ENCODE measurements around the gene ROBO2. TPM values are rescaled to one million over a fixed set of nuclear protein-coding genes. Genes with fewer than 3 reads are reported as not detected.

Gene ROBO2
- total and polyA plus RNA-seq, 2 experiments from 2014 or later, result 1.2 to 14.3 TPM

GRCh38 chr3:77169823-77170222 lies 129.9 kb downstream of the ROBO2 start:
- Histone ChIP-seq H3K4me1 (ENCODE audit: insufficient read depth) (no peaks in the 10 kb centered on the region), H2AFZ (no peak overlapping the region), H3K27me3 (no peaks in the 10 kb centered on the region), H3K4me2 (no peak overlapping the region), H3K79me2 (no peaks in the 10 kb centered on the region), H3K36me3 (replicated peaks; ENCODE audit: insufficient read depth, low read depth) (no peaks in the 10 kb centered on the region), H3K9me2 (replicated peaks; ENCODE audit: insufficient read depth) (no peaks in the 10 kb centered on the region), H3K4me3 (no peak overlapping the region), H4K20me1 (ENCODE audit: insufficient read depth, poor library complexity, severe bottlenecking) (no peaks in the 10 kb centered on the region), H3K9me3 (ENCODE audit: low read depth) (no peaks in the 10 kb centered on the region), H3K27ac (no peak overlapping the region)
- TF ChIP-seq CTCF (IDR thresholded peaks at IDR 0.05; ENCODE audit: poor library complexity) (no peak), EZH2 (IDR thresholded peaks at IDR 0.05; ENCODE audit: borderline replicate concordance) (no peak), EZH2phosphoT487 (IDR thresholded peaks at IDR 0.05; ENCODE audit: low read depth, severe bottlenecking, unreplicated experiment) (no peak)
- no peak for DNase-seq (ENCODE audit: low spot score)
- WGBS (ENCODE audit: low lambda C conversion rate, missing lambda C conversion rate), result 89% methylated on average over 4 of the region's 4 CpGs

- Histone ChIP-seq H3K4me3 (no peak overlapping the region), H3K4me1 (ENCODE audit: insufficient read depth) (no peaks in the 10 kb centered on the region), H3K9me2 (replicated peaks; ENCODE audit: insufficient read depth) (no peaks in the 10 kb centered on the region), H3K9me3 (ENCODE audit: low read depth) (no peaks in the 10 kb centered on the region), H3K27me3 (no peaks in the 10 kb centered on the region), H3K36me3 (replicated peaks; ENCODE audit: insufficient read depth, low read depth) (no peaks in the 10 kb centered on the region), H3K27ac (no peak overlapping the region), H4K20me1 (ENCODE audit: insufficient read depth, poor library complexity, severe bottlenecking) (no peaks in the 10 kb centered on the region), H3K79me2 (no peaks in the 10 kb centered on the region), H2AFZ (no peak overlapping the region), H3K4me2 (no peak overlapping the region)
- no peak for TF ChIP-seq EZH2 (IDR thresholded peaks at IDR 0.05; ENCODE audit: borderline replicate concordance)
- no peak for TF ChIP-seq EZH2phosphoT487 (IDR thresholded peaks at IDR 0.05; ENCODE audit: low read depth, severe bottlenecking, unreplicated experiment)
- no peak for TF ChIP-seq CTCF (IDR thresholded peaks at IDR 0.05; ENCODE audit: poor library complexity)
- 77% methylated on average over 5 of the region's 5 CpGs for WGBS (ENCODE audit: low lambda C conversion rate, missing lambda C conversion rate)
- DNase-seq (ENCODE audit: low spot score), result no peak
Measured at GRCh38 chr3:77171026-77171425, 131.1 kb downstream of the ROBO2 start.

- H2AFZ ChIP-seq, result no peak overlapping the region
- no peak overlapping the region for H3K4me3 ChIP-seq
- H3K4me1 ChIP-seq (ENCODE audit: insufficient read depth), result no peaks in the 10 kb centered on the region
- TF ChIP-seq CTCF (IDR thresholded peaks at IDR 0.05; ENCODE audit: poor library complexity), result no peak
- TF ChIP-seq EZH2phosphoT487 (IDR thresholded peaks at IDR 0.05; ENCODE audit: low read depth, severe bottlenecking, unreplicated experiment), result no peak
- no peak for TF ChIP-seq EZH2 (IDR thresholded peaks at IDR 0.05; ENCODE audit: borderline replicate concordance)
- 22% methylated on average over 5 of the region's 5 CpGs for WGBS (ENCODE audit: low lambda C conversion rate, missing lambda C conversion rate)
- no peaks in the 10 kb centered on the region for H3K9me2 ChIP-seq (replicated peaks; ENCODE audit: insufficient read depth)
- no peaks in the 10 kb centered on the region for H3K9me3 ChIP-seq (ENCODE audit: low read depth)
- peak overlapping the region; percentile 14 for H3K4me2 ChIP-seq
- H4K20me1 ChIP-seq (ENCODE audit: insufficient read depth, poor library complexity, severe bottlenecking), result no peaks in the 10 kb centered on the region
- no peaks in the 10 kb centered on the region for H3K36me3 ChIP-seq (replicated peaks; ENCODE audit: insufficient read depth, low read depth)
- H3K27ac ChIP-seq, result no peak overlapping the region
- no peak for DNase-seq (ENCODE audit: low spot score)
- H3K27me3 ChIP-seq, result no peaks in the 10 kb centered on the region
- H3K79me2 ChIP-seq, result no peaks in the 10 kb centered on the region
Measured at GRCh38 chr3:77179762-77180161, 139.9 kb downstream of the ROBO2 start.

GRCh38 chr3:77182341-77182740 lies 142.4 kb downstream of the ROBO2 start:
- WGBS (ENCODE audit: low lambda C conversion rate, missing lambda C conversion rate), result 93% methylated on average over 4 of the region's 4 CpGs

More at GRCh38 chr3:77182341-77182740, 142.4 kb downstream of the ROBO2 start:
- H3K27ac ChIP-seq, result no peak overlapping the region
- H3K79me2 ChIP-seq, result no peaks in the 10 kb centered on the region
- TF ChIP-seq CTCF (IDR thresholded peaks at IDR 0.05; ENCODE audit: poor library complexity) (no peak), EZH2 (IDR thresholded peaks at IDR 0.05; ENCODE audit: borderline replicate concordance) (no peak), EZH2phosphoT487 (IDR thresholded peaks at IDR 0.05; ENCODE audit: low read depth, severe bottlenecking, unreplicated experiment) (no peak)
- H3K27me3 ChIP-seq, result no peaks in the 10 kb centered on the region
- H2AFZ ChIP-seq, result no peak overlapping the region
- no peaks in the 10 kb centered on the region for H3K4me1 ChIP-seq (ENCODE audit: insufficient read depth)
- H3K4me3 ChIP-seq, result no peak overlapping the region
- no peak overlapping the region for H3K4me2 ChIP-seq
- H3K9me3 ChIP-seq (ENCODE audit: low read depth), result no peaks in the 10 kb centered on the region
- DNase-seq (ENCODE audit: low spot score), result no peak
- no peaks in the 10 kb centered on the region for H3K9me2 ChIP-seq (replicated peaks; ENCODE audit: insufficient read depth)
- no peaks in the 10 kb centered on the region for H3K36me3 ChIP-seq (replicated peaks; ENCODE audit: insufficient read depth, low read depth)
- no peaks in the 10 kb centered on the region for H4K20me1 ChIP-seq (ENCODE audit: insufficient read depth, poor library complexity, severe bottlenecking)

Data from hepatocyte (in vitro differentiated cells).